T-helper 1 cell treated with Interleukin-12 subunit alpha and Interleukin-12 subunit beta and Interleukin-4 antibody, amounts not matched to agents 30 ng/mL and 1 ng/mL, for 36 hours (primary cell): Measurements from ENCODE around the gene FGF4. TPM values are rescaled to one million over a fixed set of nuclear protein-coding genes. Genes with fewer than 3 reads are reported as not detected.

Source experiments
- intact Hi-C: fragments of 100-400 bp; cut with micrococcal nuclease; formaldehyde crosslinking; loops from one replicate; pipeline ENCODE4 v1.15.1; 2024
- total RNA-seq: library from RNA; stranded (reverse); gene quantifications from 2 replicates; pipeline ENCODE4 v1.2.3, GENCODE V29; 2022

The FGF4 gene
- not detected in 2 replicates for total RNA-seq

- intact Hi-C loops = no loop called here
These were observed at the start of gene FGF4 for GRCh38 chr11:69775163-69775755. TSS of gene FGF4 (minus strand) at chr11:69775341. CDS start at chr11:69775084, 257 bp downstream.

GRCh38 chr11:69823641-69824265 is 48.6 kb upstream of the FGF4 start:
- intact Hi-C loops = no loop called here

DNA sequence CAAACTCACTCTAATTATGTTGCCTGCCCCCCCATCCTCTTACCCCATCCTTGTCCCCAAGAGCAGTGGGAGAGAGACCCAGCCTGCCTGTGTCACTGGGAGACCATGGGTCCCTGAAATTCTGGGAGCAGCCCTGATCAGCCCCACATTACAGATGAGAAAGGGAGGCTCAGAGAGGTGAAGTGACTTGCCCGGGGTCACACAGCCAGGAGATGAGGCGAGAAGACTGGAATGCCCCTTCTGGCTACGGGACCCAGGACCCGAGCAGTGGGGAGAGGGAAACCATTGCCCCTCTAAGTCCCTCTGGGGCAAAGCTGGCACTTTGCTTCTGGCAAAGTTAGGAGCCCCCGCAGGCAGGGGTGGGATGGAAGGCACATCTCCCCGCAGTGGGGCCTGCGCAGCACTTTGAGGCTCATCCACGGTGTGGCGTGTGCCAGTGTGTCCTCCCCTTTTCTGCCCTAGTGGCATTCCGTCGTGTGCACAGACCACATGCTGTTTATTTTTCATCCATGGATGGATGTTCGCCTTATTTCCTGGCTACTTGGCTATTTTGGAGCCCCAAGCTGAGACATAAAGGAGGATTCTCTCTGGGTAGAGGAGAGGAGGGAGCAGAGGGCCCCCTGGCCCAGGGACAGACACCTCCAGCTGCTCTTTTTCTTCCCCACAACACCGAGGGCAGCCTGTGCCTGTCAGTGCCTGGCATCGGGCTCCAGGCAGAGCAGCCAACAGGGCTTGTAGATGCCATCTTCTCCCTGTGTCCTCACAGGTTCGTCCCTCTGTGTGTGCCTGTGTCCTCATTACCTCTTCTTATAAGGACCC is 47.7 kb upstream of the FGF4 start:
- intact Hi-C loops = no loop called here

- intact Hi-C loops = no loop called here
These were observed 46.4 kb upstream of the FGF4 start for GRCh38 chr11:69821511-69822040.

DNA sequence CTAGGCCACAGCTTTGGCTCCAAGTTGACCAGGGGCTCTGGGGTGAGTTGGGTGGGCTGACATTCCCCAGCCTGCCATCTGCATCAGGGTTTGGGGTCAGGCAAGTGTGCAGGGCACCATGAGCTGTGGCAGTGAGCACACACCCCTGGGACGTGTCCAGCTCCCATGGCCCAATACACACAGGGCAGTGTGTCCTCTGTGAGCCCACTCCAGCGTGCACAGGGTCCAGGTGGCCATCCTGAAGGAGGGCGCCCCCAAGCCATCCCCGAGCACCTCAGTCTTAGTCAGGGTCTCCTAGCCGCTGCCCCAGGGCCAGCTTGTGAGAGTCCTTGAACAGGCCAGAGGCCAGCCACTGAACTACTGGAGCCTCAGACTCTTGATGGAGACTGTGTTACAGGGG is 45.3 kb upstream of the FGF4 start:
- intact Hi-C loops = no loop called here

- intact Hi-C loops = loop anchor here (2.0 to 5.0 kb wide), 2 partner anchors 112 to 179 kb away; partner anchors contain the start of gene CCND1
These were observed 44.5 kb upstream of the FGF4 start for GRCh38 chr11:69819541-69820070.

GRCh38 chr11:69818603-69819441 is 43.7 kb upstream of the FGF4 start, which contains the start of gene FGF3:
TSS of gene FGF3 (minus strand) at chr11:69819416. CDS start at chr11:69818933, 483 bp downstream.
- intact Hi-C loops = loop anchor here (2.0 to 5.0 kb wide), 2 partner anchors 112 to 178 kb away; partner anchors contain the start of gene CCND1

- intact Hi-C loops = loop anchor here (2.0 to 5.0 kb wide), 2 partner anchors 111 to 177 kb away; partner anchors contain the start of gene CCND1
These were observed 43.1 kb upstream of the FGF4 start for GRCh38 chr11:69818231-69818602.

GRCh38 chr11:69817265-69818230 is 42.4 kb upstream of the FGF4 start:
- intact Hi-C loops = loop anchor here (2.0 to 5.0 kb wide), 2 partner anchors 110 to 177 kb away; partner anchors contain the start of gene CCND1

DNA sequence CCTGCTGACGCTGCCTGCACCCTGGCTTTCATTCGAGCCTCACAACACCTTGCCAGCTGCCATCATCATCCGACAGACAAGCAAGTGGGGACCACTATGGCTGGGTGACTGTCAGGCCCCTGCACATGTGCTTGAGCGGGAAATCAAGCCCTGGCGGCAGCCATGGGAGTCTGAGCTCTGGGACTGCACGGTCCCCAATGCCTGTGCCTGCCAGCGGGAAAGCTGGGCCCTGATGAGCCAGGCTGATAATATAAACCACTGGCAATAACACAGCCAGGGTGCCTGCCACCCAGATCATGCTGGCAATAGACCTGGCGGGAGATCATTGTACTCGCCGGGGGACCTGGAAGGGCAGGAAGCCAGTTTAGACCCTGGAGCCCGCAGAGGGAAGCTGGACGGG is 41.5 kb upstream of the FGF4 start:
- intact Hi-C loops = loop anchor here (5.0 kb wide), 1 partner anchor 109 kb away; no protein-coding TSS in a partner anchor

DNA sequence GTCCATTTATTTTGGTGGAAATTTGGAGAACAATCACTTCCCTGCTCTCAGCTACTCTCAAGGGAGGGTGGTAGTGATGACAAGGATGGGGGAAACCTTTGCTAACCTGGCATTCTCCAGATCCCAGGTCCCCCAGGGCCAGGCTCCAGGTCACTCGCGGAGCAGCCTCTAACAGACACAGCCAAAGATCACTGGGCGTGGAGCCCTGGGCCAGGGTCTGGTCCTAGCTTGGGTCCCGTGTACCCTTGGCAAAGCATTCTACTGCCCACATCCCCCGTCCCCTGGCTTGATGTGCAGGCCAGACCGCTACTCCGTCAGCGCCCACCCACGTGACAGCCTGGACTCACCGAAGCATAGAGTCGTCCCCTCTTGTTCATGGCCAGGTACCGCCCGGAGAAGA is 40.8 kb upstream of the FGF4 start:
- intact Hi-C loops = loop anchor here (5.0 kb wide), 1 partner anchor 109 kb away; no protein-coding TSS in a partner anchor

- intact Hi-C loops = loop anchor here (5.0 kb wide), 1 partner anchor 108 kb away; no protein-coding TSS in a partner anchor
These were observed 39.8 kb upstream of the FGF4 start for GRCh38 chr11:69814902-69815301.

DNA sequence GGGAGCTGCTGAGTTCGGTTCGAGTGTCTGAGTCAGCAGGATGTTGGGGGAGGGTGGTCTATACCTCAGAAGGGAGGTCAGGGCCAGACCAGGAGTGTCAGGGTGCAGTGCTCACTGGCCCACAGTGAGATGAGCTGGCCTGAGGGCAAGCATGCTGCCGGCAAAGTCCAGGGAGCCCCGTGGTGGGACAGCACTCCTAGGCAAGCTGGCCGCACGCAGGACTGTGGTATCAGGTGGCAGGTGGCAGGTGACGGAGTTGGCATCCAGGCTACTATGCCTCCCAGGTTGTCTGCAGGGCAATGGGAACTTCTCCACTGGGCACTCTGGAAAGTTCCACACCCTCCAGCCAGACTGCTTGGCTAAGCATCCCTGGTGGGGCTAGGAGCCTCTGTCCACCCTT is 39.3 kb upstream of the FGF4 start:
- intact Hi-C loops = no loop called here

DNA sequence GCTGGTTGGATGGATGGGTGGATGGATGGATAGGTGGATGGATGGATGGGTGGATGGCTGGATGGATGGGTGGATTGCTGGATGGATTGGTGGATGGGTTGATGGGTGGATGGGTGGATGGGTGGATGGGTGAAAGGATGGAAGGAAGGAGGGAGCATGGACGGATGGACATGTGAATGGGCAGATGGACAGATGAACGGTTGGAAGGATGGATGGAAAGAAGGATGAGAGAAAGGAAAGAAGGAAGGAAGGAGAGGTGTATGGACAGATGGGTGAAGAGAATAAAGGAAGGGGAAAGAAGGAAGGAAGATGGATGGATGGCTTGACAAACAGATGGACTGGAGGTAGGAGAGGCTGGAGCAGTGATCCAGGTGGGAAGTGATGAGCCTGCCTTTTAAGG is 38.7 kb upstream of the FGF4 start:
- intact Hi-C loops = no loop called here

GRCh38 chr11:69812946-69813345 is 37.8 kb upstream of the FGF4 start:
- intact Hi-C loops = no loop called here

- intact Hi-C loops = no loop called here
These were observed 37.1 kb upstream of the FGF4 start for GRCh38 chr11:69812256-69812655.

DNA sequence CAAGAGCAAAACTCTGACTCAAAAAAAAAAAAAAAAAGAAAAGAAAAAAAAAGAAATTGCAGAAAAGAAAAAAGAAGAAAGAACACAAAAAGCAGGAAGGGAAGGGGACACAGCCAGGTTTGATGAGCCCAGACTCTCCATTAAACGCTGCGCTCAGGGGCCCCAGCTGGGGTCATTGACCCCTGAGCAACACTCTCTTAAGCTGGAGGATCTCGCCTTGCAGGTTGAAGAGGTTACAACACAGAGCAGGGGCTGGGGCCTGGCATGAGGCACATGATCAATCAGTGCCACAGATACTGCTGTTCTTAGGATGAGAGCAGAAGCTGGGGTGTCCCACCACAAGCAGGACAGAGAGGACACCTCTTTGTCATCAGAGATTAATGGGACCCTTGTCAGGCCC is 36.3 kb upstream of the FGF4 start:
- intact Hi-C loops = no loop called here

- intact Hi-C loops = no loop called here
These were observed 35.4 kb upstream of the FGF4 start for GRCh38 chr11:69810289-69811118.
